Inflammatory macrophage (primary cell): Measurements from ENCODE around the gene CYP4V2.

ENCODE experiments used
- DNase-seq, 2 donors: peaks; one replicate each; pipeline ENCODE4 v3.0.0-alpha.2; 2020 to 2022
- total RNA-seq, 18 experiments: gene quantifications; one replicate each; lab custom pipeline; 2026; ENCODE audit warnings: mixed read lengths in 6 of 18, inconsistent platforms in 2 of 18; lab: John Stamatoyannopoulos, UW

Gene CYP4V2
- total RNA-seq = 36.8 to 109 (median 87.5) reads per million in 18 experiments

GRCh38 chr4:186191200-186192065 is at the start of gene CYP4V2:
Gene CYP4V2 (plus strand): TSS chr4:186191567. CDS start chr4:186191824, 257 bp downstream.
- peak; percentile 91 to 93 for DNase-seq

GRCh38 chr4:186144198-186144945 is 47.0 kb upstream of the CYP4V2 start:
- DNase-seq = no peak

- no peak for DNase-seq
Measured at GRCh38 chr4:186144946-186145569, 46.3 kb upstream of the CYP4V2 start.

GRCh38 chr4:186146458-186146857 is 44.9 kb upstream of the CYP4V2 start:
- DNase-seq = no peak

- no peak for DNase-seq
Measured at GRCh38 chr4:186148336-186148975, 42.9 kb upstream of the CYP4V2 start.

- no peak for DNase-seq
Measured at GRCh38 chr4:186149872-186150271, 41.5 kb upstream of the CYP4V2 start.

GRCh38 chr4:186150926-186151325 is 40.4 kb upstream of the CYP4V2 start:
- no peak for DNase-seq

- no peak for DNase-seq
Measured at GRCh38 chr4:186151499-186151898, 39.9 kb upstream of the CYP4V2 start.

- DNase-seq = no peak
Measured at GRCh38 chr4:186158021-186158813, 33.1 kb upstream of the CYP4V2 start.

- no peak for DNase-seq
Measured at GRCh38 chr4:186158966-186159365, 32.4 kb upstream of the CYP4V2 start.

GRCh38 chr4:186159613-186160012 is 31.8 kb upstream of the CYP4V2 start:
- no peak for DNase-seq

GRCh38 chr4:186161138-186161537 is 30.2 kb upstream of the CYP4V2 start:
- DNase-seq = no peak

- DNase-seq = no peak
Measured at GRCh38 chr4:186166852-186167512, 24.4 kb upstream of the CYP4V2 start.

- DNase-seq = no peak
Measured at GRCh38 chr4:186167605-186168004, 23.8 kb upstream of the CYP4V2 start.

GRCh38 chr4:186168750-186169149 is 22.6 kb upstream of the CYP4V2 start:
- no peak for DNase-seq

GRCh38 chr4:186169333-186169944 is 21.9 kb upstream of the CYP4V2 start:
- no peak for DNase-seq

- DNase-seq = no peak
Measured at GRCh38 chr4:186169945-186170802, 21.2 kb upstream of the CYP4V2 start.

- no peak for DNase-seq
Measured at GRCh38 chr4:186170966-186171365, 20.4 kb upstream of the CYP4V2 start.

- no peak for DNase-seq
Measured at GRCh38 chr4:186172546-186172945, 18.8 kb upstream of the CYP4V2 start.

GRCh38 chr4:186188107-186188506 is 3.3 kb upstream of the CYP4V2 start:
- no peak for DNase-seq
